HG03280 (cell line): Measurements from ENCODE around the gene SPARC.
"Not testable (repeated sequence)": the region's sequence is repeated elsewhere in the genome, so short reads cannot be mapped to it uniquely, and the experiment has no call there.

Experiments
- ATAC-seq: cut with Tn5 transposase; IDR thresholded peaks from one replicate; pipeline ENCODE4 v1.9.1; 2021; ENCODE audit warnings: mild to moderate bottlenecking, moderate library complexity; ENCODE audit not compliant: unreplicated experiment

The SPARC gene

GRCh38 chr5:151703227-151703626 lies 16.5 kb upstream of the SPARC start:
- ATAC-seq: peak; percentile 92

- ATAC-seq: no peak
These were observed 14.1 kb upstream of the SPARC start for GRCh38 chr5:151700820-151701219.

GRCh38 chr5:151700296-151700695 lies 13.6 kb upstream of the SPARC start:
- no peak for ATAC-seq

GRCh38 chr5:151699071-151699901 lies 12.6 kb upstream of the SPARC start:
- no peak for ATAC-seq

GRCh38 chr5:151698081-151698480 lies 11.4 kb upstream of the SPARC start:
- not testable (repeated sequence) for ATAC-seq

- ATAC-seq: no peak
These were observed 10.7 kb upstream of the SPARC start for GRCh38 chr5:151697452-151697851.

- ATAC-seq: no peak
These were observed 9.9 kb upstream of the SPARC start for GRCh38 chr5:151696470-151697061.

GRCh38 chr5:151695464-151695863 lies 8.7 kb upstream of the SPARC start:
- ATAC-seq: no peak

GRCh38 chr5:151694035-151694485 lies 7.3 kb upstream of the SPARC start:
- ATAC-seq: no peak

GRCh38 chr5:151692312-151692711 lies 5.6 kb upstream of the SPARC start:
- ATAC-seq: no peak

GRCh38 chr5:151691706-151692105 lies 5.0 kb upstream of the SPARC start:
- no peak for ATAC-seq

- ATAC-seq: not testable (repeated sequence)
These were observed 2.9 kb upstream of the SPARC start for GRCh38 chr5:151689591-151689990.

GRCh38 chr5:151688436-151688835 lies 1.7 kb upstream of the SPARC start:
- ATAC-seq: no peak

- ATAC-seq: no peak
These were observed 704 bp downstream of the SPARC start for GRCh38 chr5:151685749-151686673.

GRCh38 chr5:151684690-151685361 lies 1.9 kb downstream of the SPARC start:
- no peak for ATAC-seq

- no peak for ATAC-seq
These were observed 2.6 kb downstream of the SPARC start for GRCh38 chr5:151683986-151684588.

GRCh38 chr5:151683444-151683843 lies 3.3 kb downstream of the SPARC start:
- no peak for ATAC-seq

- ATAC-seq: no peak
These were observed 3.9 kb downstream of the SPARC start for GRCh38 chr5:151682751-151683331.

GRCh38 chr5:151682240-151682639 lies 4.5 kb downstream of the SPARC start:
- no peak for ATAC-seq

GRCh38 chr5:151680944-151681427 lies 5.7 kb downstream of the SPARC start:
- ATAC-seq: no peak
